Left ventricle myocardium inferior (tissue), 1 donor: ENCODE results near the gene STRN3. TPM values are rescaled to one million over a fixed set of nuclear protein-coding genes. Genes with fewer than 3 reads are reported as not detected.

Experiments
- DNase-seq: peaks from one replicate; pipeline ENCODE4 v3.0.0-alpha.2; 2020
- H3K27ac ChIP-seq: fragments of 200-600 bp; replicated peaks from 2 replicates; pipeline ENCODE4 v1.8.0; 2021
- H3K27me3 ChIP-seq: fragments of 200-600 bp; 2 replicates; pipeline ENCODE4 v1.8.0; 2021; ENCODE audit warnings: low read depth
- H3K36me3 ChIP-seq: fragments of 200-600 bp; 2 replicates; pipeline ENCODE4 v1.8.0; 2021
- H3K4me1 ChIP-seq: fragments of 200-600 bp; 2 replicates; pipeline ENCODE4 v1.8.0; 2021
- H3K4me3 ChIP-seq: fragments of 200-600 bp; 2 replicates; pipeline ENCODE4 v1.8.0; 2021; ENCODE audit warnings: mild to moderate bottlenecking, moderate library complexity
- H3K9me3 ChIP-seq: fragments of 200-600 bp; replicated peaks from 2 replicates; pipeline ENCODE4 v1.8.0; 2021
- CTCF ChIP-seq: fragments of 200-600 bp; IDR thresholded peaks from 2 replicates; pipeline ENCODE4 v1.8.0; 2021; ENCODE audit warnings: antibody characterized with exemption, mild to moderate bottlenecking, borderline replicate concordance
- intact Hi-C: fragments of 100-400 bp; cut with micrococcal nuclease; formaldehyde crosslinking; loops from one replicate; pipeline ENCODE4 v1.11.0; 2022
- microRNA-seq: library from miRNA; unstranded; fragments of <30 nt; microRNA quantifications from one replicate; pipeline ENCODE4 v1.2.0, GENCODE V29; 2020
- total RNA-seq: library from RNA; stranded (reverse); fragmentation: NEBNext Ultra II Directional; extraction: Animal tissue kit (Norgen Biotek cat#: 25700); gene quantifications from one replicate; pipeline ENCODE4 v1.2.1, GENCODE V29; 2021
- donor health status: DM: no; HTN: yes; CAD: no; lungs with severe emphysema.

STRN3 gene
- total RNA-seq, 1 donor from 2014 or later: 48.7 TPM

GRCh38 chr14:30849983-30850382, 176.2 kb downstream of the STRN3 start:
- Histone ChIP-seq H3K36me3 (no peaks in the 10 kb centered on the region), H3K27ac (no peak overlapping the region), H3K9me3 (no peaks in the 10 kb centered on the region), H3K4me3 (no peak overlapping the region), H3K27me3 (peaks cover 24% of the 10 kb centered on the region), H3K4me1 (no peaks in the 10 kb centered on the region)
- no peak for DNase-seq
- intact Hi-C loops: no loop called here
- no peak for TF ChIP-seq CTCF

- H3K4me3 ChIP-seq: no peak overlapping the region
- intact Hi-C loops: no loop called here
These were observed 176.8 kb downstream of the STRN3 start for GRCh38 chr14:30849354-30849753.

DNA sequence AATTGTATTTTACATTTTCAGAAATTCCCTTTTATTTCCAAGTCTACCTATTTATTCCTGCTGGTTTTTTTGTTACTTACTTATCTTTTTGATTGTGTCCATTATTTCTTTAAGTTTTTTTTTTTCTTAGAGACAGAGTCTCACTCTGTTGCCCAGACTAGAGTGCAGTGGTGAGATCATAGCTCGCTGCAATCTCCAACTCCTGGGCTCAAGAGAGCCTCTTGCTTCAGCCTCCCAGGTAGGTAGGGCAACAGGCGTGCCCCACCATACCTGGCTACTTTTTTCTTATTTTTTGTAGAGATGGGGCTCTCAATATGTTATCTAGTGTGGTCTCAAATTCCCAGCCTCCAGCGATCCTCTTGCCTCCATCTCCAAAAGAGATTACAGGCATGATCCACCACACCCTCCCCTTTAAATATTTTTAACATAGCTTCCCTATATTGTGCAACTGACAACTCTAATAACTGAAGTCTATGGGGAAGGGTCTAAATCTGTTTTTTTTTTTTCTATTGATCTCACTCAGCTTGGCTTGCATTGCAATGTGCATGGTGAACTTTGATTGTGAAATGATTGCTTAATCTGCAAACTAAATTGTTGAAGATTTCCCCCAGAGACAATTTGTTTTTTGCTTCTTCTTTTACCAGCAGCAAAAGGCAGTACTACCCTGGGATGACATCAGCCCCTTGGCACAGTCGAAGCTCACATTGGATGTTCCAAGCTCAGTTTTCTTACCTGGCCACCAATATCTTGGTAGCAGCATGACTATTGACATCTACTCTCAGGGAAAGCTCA, 177.5 kb downstream of the STRN3 start:
- intact Hi-C loops: no loop called here
- no peak overlapping the region for H3K27ac ChIP-seq
- no peak for DNase-seq
- TF ChIP-seq CTCF: no peak
- H3K4me1 ChIP-seq: no peaks in the 10 kb centered on the region
- H3K27me3 ChIP-seq: peaks cover 24% of the 10 kb centered on the region
- H3K9me3 ChIP-seq: no peaks in the 10 kb centered on the region
- no peak overlapping the region for H3K4me3 ChIP-seq
- no peaks in the 10 kb centered on the region for H3K36me3 ChIP-seq

More at GRCh38 chr14:30849354-30849753, 176.8 kb downstream of the STRN3 start:
- no peak for TF ChIP-seq CTCF
- no peaks in the 10 kb centered on the region for H3K9me3 ChIP-seq
- H3K36me3 ChIP-seq: no peaks in the 10 kb centered on the region
- DNase-seq: no peak
- H3K27me3 ChIP-seq: peaks cover 24% of the 10 kb centered on the region
- H3K27ac ChIP-seq: no peak overlapping the region
- no peaks in the 10 kb centered on the region for H3K4me1 ChIP-seq

Small RNA genes within 50 kb of the gene (microRNA-seq; reads per million reads assigned to microRNA genes)
- 14.7 reads per million, percentile 34 among the genes with 10 or more reads in this experiment for gene MIR624

Other genes starting within 250 kb of the STRN3 start
- 0.60 TPM for gene COCH, start 151.8 kb downstream of the STRN3 start, total RNA-seq
- gene AP4S1, start 730 bp downstream of the STRN3 start, total RNA-seq: 8.1 TPM
- 137 TPM for gene HECTD1, start 181.4 kb upstream of the STRN3 start, total RNA-seq